ENCODE measurements around the gene EMC7.

EMC7 gene

DNA sequence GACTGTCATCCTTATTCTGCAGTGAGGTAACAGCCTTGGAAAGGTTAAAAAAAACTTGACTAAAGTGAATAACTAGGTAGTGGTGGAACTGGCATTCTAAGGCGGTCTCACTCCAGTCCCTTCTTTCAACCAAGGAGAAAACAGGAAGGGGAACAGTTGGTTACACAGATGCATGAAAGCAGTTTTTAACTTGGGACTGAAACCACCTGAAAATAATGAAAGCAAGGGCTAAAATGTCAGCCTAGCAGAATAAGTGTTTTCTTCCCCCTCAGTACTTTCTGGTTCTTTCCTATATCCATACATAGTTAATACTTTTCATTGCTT lies 61.9 kb downstream of the EMC7 start:
- H3K4me3 ChIP-seq (ENCODE audit: low read depth, low read length): peak overlapping the region; percentile 74

DNA sequence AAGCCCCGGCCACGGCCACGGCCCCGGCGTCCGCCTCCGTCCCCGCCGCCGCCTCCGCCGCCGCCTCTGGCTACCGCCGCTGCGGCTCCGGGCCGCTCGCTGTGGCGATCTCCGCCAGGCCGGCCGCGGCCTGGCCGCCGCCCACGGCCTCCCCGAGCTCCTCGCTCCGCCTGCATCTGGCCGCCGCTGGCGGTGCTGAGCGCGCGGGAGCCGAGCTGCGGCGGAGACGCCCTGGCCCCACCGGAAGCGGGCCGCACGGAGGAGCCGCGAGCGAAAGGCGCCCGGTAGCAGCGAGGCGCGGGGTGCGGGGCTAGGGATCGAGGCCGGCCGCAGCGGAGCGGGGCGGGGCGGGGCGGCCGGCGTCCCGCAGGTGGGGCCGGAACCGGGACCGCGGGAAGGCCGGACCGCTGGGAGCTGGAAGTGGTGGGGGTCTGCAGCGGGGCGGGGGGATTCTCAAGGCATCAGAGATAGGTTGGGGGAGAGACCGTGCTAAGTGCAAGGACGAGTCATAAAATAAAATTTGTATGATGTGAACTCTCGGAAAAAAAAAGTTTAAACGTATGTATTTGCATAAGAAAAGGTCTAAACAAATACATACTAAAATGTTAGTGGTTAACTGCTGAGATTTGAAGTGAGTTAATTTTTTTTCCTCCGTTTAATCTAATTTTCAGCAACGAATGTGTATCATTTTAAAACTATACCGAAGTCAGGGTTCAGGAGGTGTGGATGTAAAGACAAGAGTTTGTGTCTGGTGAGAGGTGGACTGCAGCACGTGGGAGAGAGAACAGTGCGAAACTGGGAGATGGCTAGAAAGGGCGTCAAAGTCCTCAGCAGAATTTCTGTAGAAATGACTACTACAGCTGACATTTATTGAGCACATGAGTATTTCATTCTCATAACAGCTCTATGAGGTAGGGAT lies 62.5 kb downstream of the EMC7 start, which contains the start of gene AVEN:
Gene AVEN (minus strand): TSS at position 334 of the 919 bp plus-strand sequence. CDS start 158 bp downstream, at position 176.
- H3K4me3 ChIP-seq (ENCODE audit: low read depth, low read length): peak within 1 kb of the TSS; percentile 74

- H3K4me3 ChIP-seq (ENCODE audit: low read depth, low read length): peak overlapping the region; percentile 74
Observed at GRCh38 chr15:34038023-34038870, 63.4 kb downstream of the EMC7 start.
